ENCODE measurements around the gene NTM.

DNA sequence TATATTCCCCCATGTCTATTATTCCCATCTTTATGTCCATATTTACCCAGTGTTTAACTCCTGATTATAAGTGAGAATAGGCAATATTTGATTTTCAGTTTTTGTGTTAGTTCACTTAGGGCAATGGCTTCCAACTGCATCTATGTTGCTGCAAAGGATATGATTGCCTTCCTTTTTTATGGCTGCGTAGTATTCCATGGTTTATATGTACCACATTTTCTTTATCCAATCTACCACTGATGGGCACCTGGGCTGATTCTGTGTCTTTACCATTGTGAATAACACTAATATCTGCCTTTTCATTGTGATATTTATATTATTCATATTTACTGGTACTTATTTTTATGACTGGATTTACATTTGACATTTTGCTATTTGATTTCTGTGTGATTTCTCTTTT lies 649.6 kb downstream of the NTM start:
- TF ChIP-seq CTCF (IDR thresholded peaks at IDR 0.05) = no peak
- TF ChIP-seq SMAD4 (CRISPR knock-in tag; IDR thresholded peaks at IDR 0.05) = no peak
